Suprapubic skin (tissue), 4 donors: Measurements from ENCODE around the gene CES5A.

ENCODE experiments used
- EP300 ChIP-seq: sonication (generic); formaldehyde crosslinking; IDR thresholded peaks from one replicate; pipeline ENCODE4 v1.6.1; 2017; ENCODE audit warnings: antibody characterized with exemption
- POLR2A ChIP-seq, 2 donors: fragments of 450-650 bp; IDR thresholded peaks; one replicate each; pipeline ENCODE4 v1.6.1; 2017; ENCODE audit warnings: antibody characterized with exemption in 2 of 2, mild to moderate bottlenecking in 2 of 2, moderate library complexity in 2 of 2
- POLR2AphosphoS5 ChIP-seq, 3 donors: sonication (generic); formaldehyde crosslinking; IDR thresholded peaks; one replicate each; pipeline ENCODE4 v1.6.1; 2017; ENCODE audit warnings: antibody characterized with exemption in 3 of 3

DNA sequence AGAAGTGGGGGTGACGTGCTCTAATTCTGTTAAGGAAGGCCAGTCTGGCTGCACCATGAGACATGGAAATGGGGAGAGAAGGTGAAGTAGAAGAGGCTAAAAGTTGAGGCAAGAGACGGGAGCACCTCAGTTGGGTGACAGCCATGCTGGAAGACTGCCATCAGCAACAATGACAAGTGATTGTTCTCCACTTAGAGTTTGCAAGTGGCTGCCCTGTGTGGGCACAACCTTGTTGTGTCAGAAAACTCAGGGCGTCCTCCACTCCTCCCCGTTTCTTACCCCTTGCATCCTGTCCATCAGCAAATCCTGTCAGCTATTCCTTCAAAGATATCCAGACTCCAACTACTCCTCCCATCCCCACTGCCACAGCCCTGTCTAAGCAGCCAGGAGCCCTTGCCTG, 59.9 kb downstream of the CES5A start:
- no peak for TF ChIP-seq EP300
- no peak for TF ChIP-seq POLR2A (IDR thresholded peaks at IDR 0.05)
- no peak for TF ChIP-seq POLR2AphosphoS5 (IDR thresholded peaks at IDR 0.05)
